ENCODE data around the gene TRIOBP. TPM values are rescaled to one million over a fixed set of nuclear protein-coding genes. Genes with fewer than 3 reads are reported as not detected.

Gene TRIOBP
- total RNA-seq, 1 donor from 2014 or later: 85.0 TPM

DNA sequence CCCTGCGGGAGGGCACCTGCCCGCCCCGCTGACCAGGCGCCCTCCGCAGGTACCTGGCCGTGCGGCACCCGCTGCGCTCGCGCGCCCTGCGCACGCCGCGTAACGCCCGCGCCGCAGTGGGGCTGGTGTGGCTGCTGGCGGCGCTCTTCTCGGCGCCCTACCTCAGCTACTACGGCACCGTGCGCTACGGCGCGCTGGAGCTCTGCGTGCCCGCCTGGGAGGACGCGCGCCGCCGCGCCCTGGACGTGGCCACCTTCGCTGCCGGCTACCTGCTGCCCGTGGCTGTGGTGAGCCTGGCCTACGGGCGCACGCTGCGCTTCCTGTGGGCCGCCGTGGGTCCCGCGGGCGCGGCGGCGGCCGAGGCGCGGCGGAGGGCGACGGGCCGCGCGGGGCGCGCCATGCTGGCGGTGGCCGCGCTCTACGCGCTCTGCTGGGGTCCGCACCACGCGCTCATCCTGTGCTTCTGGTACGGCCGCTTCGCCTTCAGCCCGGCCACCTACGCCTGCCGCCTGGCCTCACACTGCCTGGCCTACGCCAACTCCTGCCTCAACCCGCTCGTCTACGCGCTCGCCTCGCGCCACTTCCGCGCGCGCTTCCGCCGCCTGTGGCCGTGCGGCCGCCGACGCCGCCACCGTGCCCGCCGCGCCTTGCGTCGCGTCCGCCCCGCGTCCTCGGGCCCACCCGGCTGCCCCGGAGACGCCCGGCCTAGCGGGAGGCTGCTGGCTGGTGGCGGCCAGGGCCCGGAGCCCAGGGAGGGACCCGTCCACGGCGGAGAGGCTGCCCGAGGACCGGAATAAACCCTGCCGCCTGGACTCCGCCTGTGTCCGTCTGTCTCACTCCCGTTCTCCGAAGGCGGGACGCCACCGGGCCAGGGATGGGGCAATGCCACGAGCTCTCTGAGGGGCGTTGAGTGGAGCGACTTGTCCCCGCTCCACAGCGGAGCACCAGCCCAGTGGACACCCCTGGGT, 128.1 kb downstream of the TRIOBP start:
- DNase-seq (no peak), ATAC-seq (no peak)
- TF ChIP-seq, protein P1, sequence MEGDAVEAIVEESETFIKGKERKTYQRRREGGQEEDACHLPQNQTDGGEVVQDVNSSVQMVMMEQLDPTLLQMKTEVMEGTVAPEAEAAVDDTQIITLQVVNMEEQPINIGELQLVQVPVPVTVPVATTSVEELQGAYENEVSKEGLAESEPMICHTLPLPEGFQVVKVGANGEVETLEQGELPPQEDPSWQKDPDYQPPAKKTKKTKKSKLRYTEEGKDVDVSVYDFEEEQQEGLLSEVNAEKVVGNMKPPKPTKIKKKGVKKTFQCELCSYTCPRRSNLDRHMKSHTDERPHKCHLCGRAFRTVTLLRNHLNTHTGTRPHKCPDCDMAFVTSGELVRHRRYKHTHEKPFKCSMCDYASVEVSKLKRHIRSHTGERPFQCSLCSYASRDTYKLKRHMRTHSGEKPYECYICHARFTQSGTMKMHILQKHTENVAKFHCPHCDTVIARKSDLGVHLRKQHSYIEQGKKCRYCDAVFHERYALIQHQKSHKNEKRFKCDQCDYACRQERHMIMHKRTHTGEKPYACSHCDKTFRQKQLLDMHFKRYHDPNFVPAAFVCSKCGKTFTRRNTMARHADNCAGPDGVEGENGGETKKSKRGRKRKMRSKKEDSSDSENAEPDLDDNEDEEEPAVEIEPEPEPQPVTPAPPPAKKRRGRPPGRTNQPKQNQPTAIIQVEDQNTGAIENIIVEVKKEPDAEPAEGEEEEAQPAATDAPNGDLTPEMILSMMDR (IDR thresholded peaks at IDR 0.05): no peak
- Histone ChIP-seq H3K4me3 (no peak overlapping the region), H3K36me3 (peaks cover 13% of the 10 kb centered on the region), H3K9me3 (no peaks in the 10 kb centered on the region), H3K27ac (no peak overlapping the region), H3K27me3 (peaks cover 36% of the 10 kb centered on the region), H3K4me1 (no peaks in the 10 kb centered on the region)
- intact Hi-C loops (cut with DNase I): no loop called here

Other genes with a start within 250 kb of the TRIOBP start
- gene MFNG, start 210.7 kb upstream of the TRIOBP start, total RNA-seq: 53.5 TPM
- 17.0 TPM for gene CARD10, start 177.6 kb upstream of the TRIOBP start, total RNA-seq
- 73.9 TPM for gene CDC42EP1, start 136.6 kb upstream of the TRIOBP start, total RNA-seq
- gene LGALS2, start 117.0 kb upstream of the TRIOBP start, total RNA-seq: 2.5 TPM
- 64.4 TPM for gene GGA1, start 88.2 kb upstream of the TRIOBP start, total RNA-seq
- gene SH3BP1, start 57.4 kb upstream of the TRIOBP start, total RNA-seq: 28.3 TPM
- 6.1 TPM for gene PDXP, start 38.3 kb upstream of the TRIOBP start, total RNA-seq
- gene LGALS1, start 21.4 kb upstream of the TRIOBP start, total RNA-seq: 340 TPM
- 21.6 TPM for gene NOL12, start 10.7 kb upstream of the TRIOBP start, total RNA-seq
- gene GCAT, start 110.9 kb downstream of the TRIOBP start, total RNA-seq: 8.8 TPM
- not detected for gene GALR3, start 126.3 kb downstream of the TRIOBP start, total RNA-seq
- 18.2 TPM for gene ANKRD54, start 147.3 kb downstream of the TRIOBP start, total RNA-seq
- 369 TPM for gene EIF3L, start 152.4 kb downstream of the TRIOBP start, total RNA-seq
- gene MICALL1, start 209.2 kb downstream of the TRIOBP start, total RNA-seq: 37.4 TPM